GM12875 (cell line): ENCODE results near the gene RAD50.

Source experiments
- H3K4me3 ChIP-seq: one replicate; pipeline ENCODE4 v1.5.1; 2011; ENCODE audit warnings: low read depth, low read length, control low read depth
- TF ChIP-seq, protein P1 (sequence below): IDR thresholded peaks from 2 replicates; pipeline ENCODE4 v1.5.1; 2011; ENCODE audit warnings: low read depth, mild to moderate bottlenecking, control low read depth, inconsistent platforms, low read length, moderate library complexity, borderline replicate concordance; ENCODE audit not compliant: insufficient read depth

RAD50 gene

GRCh38 chr5:132646583-132647266 lies 89.9 kb downstream of the RAD50 start:
- H3K4me3 ChIP-seq, result no peak overlapping the region
- TF ChIP-seq, protein P1, sequence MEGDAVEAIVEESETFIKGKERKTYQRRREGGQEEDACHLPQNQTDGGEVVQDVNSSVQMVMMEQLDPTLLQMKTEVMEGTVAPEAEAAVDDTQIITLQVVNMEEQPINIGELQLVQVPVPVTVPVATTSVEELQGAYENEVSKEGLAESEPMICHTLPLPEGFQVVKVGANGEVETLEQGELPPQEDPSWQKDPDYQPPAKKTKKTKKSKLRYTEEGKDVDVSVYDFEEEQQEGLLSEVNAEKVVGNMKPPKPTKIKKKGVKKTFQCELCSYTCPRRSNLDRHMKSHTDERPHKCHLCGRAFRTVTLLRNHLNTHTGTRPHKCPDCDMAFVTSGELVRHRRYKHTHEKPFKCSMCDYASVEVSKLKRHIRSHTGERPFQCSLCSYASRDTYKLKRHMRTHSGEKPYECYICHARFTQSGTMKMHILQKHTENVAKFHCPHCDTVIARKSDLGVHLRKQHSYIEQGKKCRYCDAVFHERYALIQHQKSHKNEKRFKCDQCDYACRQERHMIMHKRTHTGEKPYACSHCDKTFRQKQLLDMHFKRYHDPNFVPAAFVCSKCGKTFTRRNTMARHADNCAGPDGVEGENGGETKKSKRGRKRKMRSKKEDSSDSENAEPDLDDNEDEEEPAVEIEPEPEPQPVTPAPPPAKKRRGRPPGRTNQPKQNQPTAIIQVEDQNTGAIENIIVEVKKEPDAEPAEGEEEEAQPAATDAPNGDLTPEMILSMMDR, result no peak

- no peak overlapping the region for H3K4me3 ChIP-seq
- TF ChIP-seq, protein P1, result no peak
Observed at GRCh38 chr5:132647473-132647872, 90.7 kb downstream of the RAD50 start.

DNA sequence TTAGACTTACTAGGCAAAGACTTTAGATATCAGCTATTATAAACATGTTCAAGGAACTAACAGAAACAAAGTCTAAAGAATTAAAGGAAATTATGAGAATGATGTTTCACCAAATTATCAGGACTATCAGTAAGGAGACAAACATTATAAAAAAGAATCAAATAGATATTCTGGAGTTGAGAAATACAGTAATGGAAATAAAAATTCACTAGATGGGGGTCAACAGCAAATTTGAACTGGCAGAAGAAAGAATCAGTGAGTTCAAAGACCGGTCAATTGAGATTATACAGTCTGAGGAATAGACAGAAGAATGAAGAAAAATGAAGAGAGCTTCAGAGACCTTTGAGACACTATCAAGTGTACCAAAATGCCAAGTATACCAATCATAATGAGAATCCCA lies 91.6 kb downstream of the RAD50 start:
- TF ChIP-seq, protein P1, result no peak

GRCh38 chr5:132651838-132652469 lies 95.2 kb downstream of the RAD50 start:
- TF ChIP-seq, protein P1, result no peak
- H3K4me3 ChIP-seq, result no peak overlapping the region

More for the DNA sequence above, 91.6 kb downstream of the RAD50 start:
- H3K4me3 ChIP-seq, result no peak overlapping the region

DNA sequence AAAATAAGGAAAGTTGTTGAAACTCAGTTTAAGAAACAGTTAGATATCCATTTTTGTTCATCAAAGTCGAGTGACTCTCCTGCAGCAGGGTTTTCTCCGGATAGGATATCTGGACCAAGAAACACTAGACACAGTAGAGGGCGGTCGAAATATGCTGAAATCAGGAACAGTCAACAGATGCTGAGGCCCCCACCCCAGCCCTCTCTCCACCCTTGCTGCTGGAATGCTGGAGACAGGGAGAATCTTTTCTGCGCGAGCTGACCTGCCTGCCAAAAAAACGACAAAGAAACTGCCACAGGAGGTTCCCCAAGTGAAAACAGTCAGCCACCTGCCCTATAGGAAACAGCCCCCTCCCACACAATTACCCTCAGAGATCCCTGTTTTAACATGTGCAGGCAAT lies 96.9 kb downstream of the RAD50 start:
- H3K4me3 ChIP-seq, result no peak overlapping the region
- TF ChIP-seq, protein P1, result no peak

DNA sequence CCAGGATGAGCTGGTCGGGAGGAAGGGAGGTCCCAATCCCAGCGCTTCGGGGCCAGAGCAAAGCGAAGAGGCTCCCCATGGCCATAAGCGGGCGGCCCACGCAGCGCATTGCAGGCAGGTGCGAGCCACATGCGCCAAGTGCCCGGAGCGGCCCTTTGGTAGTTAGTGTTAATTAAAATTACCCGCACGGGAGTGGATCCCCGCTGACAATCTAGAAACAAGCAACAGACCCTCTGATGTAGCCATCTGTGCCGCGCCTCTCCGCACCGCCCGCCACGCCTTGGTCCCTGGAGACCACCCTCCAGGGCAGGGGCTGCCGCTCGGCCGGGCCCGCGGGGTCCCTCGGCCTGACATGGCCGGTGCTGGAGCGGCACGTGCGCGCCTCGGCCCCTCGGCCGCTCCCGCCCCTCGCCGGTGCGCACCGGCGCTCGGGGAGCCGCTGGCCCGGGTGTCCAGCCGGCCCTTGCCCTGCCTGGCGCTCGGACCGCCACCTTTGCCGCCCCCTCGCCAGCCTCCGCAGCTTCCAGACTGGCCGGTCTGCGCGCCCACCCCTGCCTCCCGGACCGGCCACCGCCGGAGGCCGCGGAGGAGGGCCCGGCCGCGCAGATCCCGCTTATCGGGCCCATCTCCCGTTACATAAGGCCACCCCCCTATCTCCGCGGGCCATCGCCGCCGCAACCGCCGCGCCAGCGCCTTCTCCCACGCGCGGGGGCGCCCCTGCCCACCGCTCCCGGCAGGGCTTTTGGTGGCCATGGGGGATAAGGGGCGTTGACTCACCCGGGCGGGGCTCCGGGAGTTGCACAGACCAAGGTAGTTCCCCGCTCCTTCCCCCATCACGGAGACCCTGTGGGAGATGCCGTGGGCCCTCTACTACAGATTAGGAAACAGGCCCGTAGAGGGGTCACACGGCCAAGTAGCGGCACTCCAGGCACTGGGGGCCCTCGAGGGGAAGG lies 99.3 kb downstream of the RAD50 start:
- peak overlapping the region; percentile 21 for H3K4me3 ChIP-seq
- TF ChIP-seq, protein P1, result 0 out of 2 replicates have a peak, but pooled peaks have one; percentile 21
